B cell (primary cell): ENCODE results near the gene SNX32. TPM values are rescaled to one million over a fixed set of nuclear protein-coding genes. Genes with fewer than 3 reads are reported as not detected.
A peak's percentile ranks its signal among the peaks of the same experiment; 100 is the strongest.

Experiments
- ATAC-seq: fragments of 200-7000 bp; cut with Tn5 transposase; one replicate; pipeline ENCODE4 v1.10.0; 2021; ENCODE audit warnings: low read depth, mild to moderate bottlenecking, moderate number of reproducible peaks, moderate library complexity
- CTCF ChIA-PET: fragments of 350-600 bp; sonication (Branson Sonifier 250); formaldehyde crosslinking; loops from one replicate; lab custom pipeline; 2021; ENCODE audit warnings: antibody characterized with exemption, inconsistent platforms; lab: Charles Lee
- POLR2A ChIA-PET: fragments of 350-600 bp; sonication (Branson Sonifier 250); formaldehyde crosslinking; loops from one replicate; lab custom pipeline; 2021; ENCODE audit warnings: antibody characterized with exemption; lab: Charles Lee
- DNase-seq: peaks from one replicate; pipeline ENCODE4 v3.0.0; 2013
- H2AFZ ChIP-seq: 2 replicates; pipeline ENCODE4 v1.6.1; 2012; ENCODE audit warnings: mild to moderate bottlenecking, low read depth, low read length; ENCODE audit not compliant: insufficient read depth, poor library complexity, severe bottlenecking
- H3K27ac ChIP-seq, 2 donors: 1 replicate in 1 of 2; 2 replicates in 1 of 2; pipeline ENCODE4 v1.5.1; 2012 to 2013; ENCODE audit warnings: low read length in 2 of 2, mild to moderate bottlenecking in 2 of 2, moderate library complexity in 1 of 2
- H3K27me3 ChIP-seq, 4 experiments: fragments of 200-600 bp in 1 of 4; sonication (generic) in 1 of 4; replicated peaks in 1 of 4; 1 replicate in 2 of 4; 2 replicates in 2 of 4; pipeline versions ENCODE4 v1.6.1 to v1.7.0; 2013 to 2016; ENCODE audit warnings: low read length in 3 of 4, mild to moderate bottlenecking in 2 of 4, mixed read lengths in 1 of 4, moderate library complexity in 1 of 4; ENCODE audit not compliant: insufficient read depth in 4 of 4, control insufficient read depth in 3 of 4; ENCODE audit errors: control extremely low read depth in 1 of 4
- H3K36me3 ChIP-seq, 2 experiments: replicated peaks in 1 of 2; 1 replicate in 1 of 2; 2 replicates in 1 of 2; pipeline versions ENCODE4 v1.6.1 to v1.7.1; 2013; ENCODE audit warnings: low read length in 1 of 2; ENCODE audit not compliant: insufficient read depth in 2 of 2, control insufficient read depth in 1 of 2; ENCODE audit errors: control extremely low read depth in 1 of 2, extremely low read depth in 1 of 2
- H3K4me1 ChIP-seq, 2 donors: fragments of 200-600 bp in 1 of 2; sonication (generic) in 1 of 2; 1 replicate in 1 of 2; 2 replicates in 1 of 2; pipeline versions ENCODE4 v1.5.1 to v1.6.1; 2013 to 2017; ENCODE audit warnings: low read length in 2 of 2; ENCODE audit not compliant: control insufficient read depth in 2 of 2, insufficient read depth in 2 of 2
- H3K4me2 ChIP-seq: replicated peaks from 2 replicates; pipeline ENCODE3; 2012; ENCODE audit warnings: mild to moderate bottlenecking, low read depth, low read length; ENCODE audit not compliant: poor library complexity, severe bottlenecking
- H3K4me3 ChIP-seq, 5 experiments: fragments of 200-600 bp in 1 of 5; sonication (generic) in 1 of 5; 1 replicate in 3 of 5; 2 replicates in 2 of 5; pipeline versions ENCODE4 v1.5.1 to v1.7.0; 2011 to 2016; ENCODE audit warnings: low read length in 4 of 5, mild to moderate bottlenecking in 4 of 5, low read depth in 2 of 5, control low read depth in 1 of 5, moderate library complexity in 1 of 5; ENCODE audit not compliant: insufficient read depth in 1 of 5; ENCODE audit errors: control extremely low read depth in 1 of 5, extremely low read depth in 1 of 5
- H3K79me2 ChIP-seq: fragments of 200-600 bp; sonication (generic); one replicate; pipeline ENCODE4 v1.6.0; 2016; ENCODE audit warnings: low read length; ENCODE audit not compliant: control insufficient read depth, insufficient read depth
- H3K9ac ChIP-seq: fragments of 200-600 bp; sonication (generic); 2 replicates; pipeline ENCODE4 v1.6.1; 2017; ENCODE audit warnings: mild to moderate bottlenecking, low read length, moderate library complexity
- H3K9me3 ChIP-seq, 3 donors: one replicate each; pipeline versions ENCODE4 v1.6.1 to v1.7.1; 2013; ENCODE audit warnings: low read length in 2 of 3; ENCODE audit not compliant: control insufficient read depth in 2 of 3, insufficient read depth in 1 of 3; ENCODE audit errors: control extremely low read depth in 1 of 3
- H4K20me1 ChIP-seq: 2 replicates; pipeline ENCODE4 v1.6.0; 2012; ENCODE audit warnings: mild to moderate bottlenecking, low read length; ENCODE audit not compliant: insufficient read depth, control insufficient read depth, poor library complexity, severe bottlenecking
- H3K27ac Mint-ChIP-seq: one replicate; pipeline ENCODE4 v1.8.0; 2021; ENCODE audit warnings: mixed read lengths
- H3K27me3 Mint-ChIP-seq: one replicate; pipeline ENCODE4 v1.8.0; 2021; ENCODE audit warnings: mixed read lengths
- H3K4me1 Mint-ChIP-seq: one replicate; pipeline ENCODE4 v1.8.0; 2021; ENCODE audit warnings: mixed read lengths
- H3K4me3 Mint-ChIP-seq: one replicate; pipeline ENCODE4 v1.8.0; 2021; ENCODE audit warnings: mixed read lengths
- H3K9me3 Mint-ChIP-seq: one replicate; pipeline ENCODE4 v1.8.0; 2022; ENCODE audit warnings: mixed read lengths; ENCODE audit not compliant: insufficient read depth
- EZH2 ChIP-seq: IDR thresholded peaks from 2 replicates; pipeline ENCODE4 v1.6.1; 2012; ENCODE audit warnings: borderline replicate concordance, low read depth, mild to moderate bottlenecking, moderate library complexity, low read length; ENCODE audit not compliant: insufficient read depth, poor library complexity, severe bottlenecking
- WGBS: methylation state at CpG from one replicate; pipeline ENCODE4 v1.1.5; 2013; ENCODE audit warnings: missing lambda C conversion rate; ENCODE audit not compliant: insufficient coverage; 5-methylcytosine and 5-hydroxymethylcytosine counted together
- intact Hi-C: fragments of 100-400 bp; cut with micrococcal nuclease; formaldehyde crosslinking; loops from one replicate; pipeline ENCODE4 v1.10.0; 2022
- polyA plus RNA-seq: library from polyadenylated mRNA; depleted of rRNA; stranded (reverse); fragments of >200 nt; gene quantifications from 2 replicates; pipeline ENCODE4 v1.2.3, GENCODE V29; 2012
- total RNA-seq, 2 donors: library from RNA; stranded (reverse); fragments of 120-200 nt in 1 of 2; gene quantifications; 1 replicate in 1 of 2; 2 replicates in 1 of 2; pipeline versions ENCODE4 v1.2.3 to v1.2.4, GENCODE V29; 2013 to 2022
- TF ChIP-seq, protein P1 (sequence below): fragments of 200-600 bp; IDR thresholded peaks from one replicate; pipeline ENCODE4 v1.8.0; 2022; ENCODE audit warnings: antibody characterized with exemption, mild to moderate bottlenecking

SNX32 gene
- total and polyA plus RNA-seq, 2 donors (not counting 1 experiment from before 2014, with no cell fraction given): 0.57 to 0.89 TPM

- Mint-ChIP-seq H3K27ac (peak overlapping the region; percentile 98), H3K4me1 (peaks cover 51% of the 10 kb centered on the region)
- intact Hi-C loops: no loop called here
Observed at GRCh38 chr11:65892661-65893317, 59.0 kb downstream of the SNX32 start.

More at GRCh38 chr11:65892661-65893317, 59.0 kb downstream of the SNX32 start:
- Mint-ChIP-seq H3K27me3 (no peaks in the 10 kb centered on the region), H3K9me3 (no peaks in the 10 kb centered on the region), H3K4me3 (peak overlapping the region; percentile 98)
- POLR2A ChIA-PET: interaction anchor here (0.7 to 6.2 kb wide), 5 partner anchors 25 to 1623 kb away, joined by 3 to 65 read pairs (median 4); partner anchors contain the start of genes C11orf68, CFL1 and MUS81
- Histone ChIP-seq H3K4me2 (peak overlapping the region; percentile 99), H4K20me1 (peaks cover 21% of the 10 kb centered on the region), H3K4me1 (peaks cover 47 to 56% of the 10 kb centered on the region in 2 donors), H3K9me3 (no peaks in the 10 kb centered on the region), H3K36me3 (no peaks in the 10 kb centered on the region), H3K4me3 (peak overlapping the region in 1 of 5 experiments; percentile 49), H3K79me2 (peaks cover 21% of the 10 kb centered on the region), H2AFZ (no peak overlapping the region), H3K27me3 (no peaks in the 10 kb centered on the region), H3K9ac (peak overlapping the region; percentile 54), H3K27ac (peak overlapping the region in 1 of 2 donors; percentile 85)
- CTCF ChIA-PET: interaction anchor here (0.8 to 15.5 kb wide), 3 partner anchors 8 to 38 kb away, joined by 4 to 244 read pairs (median 44); partner anchors contain the start of genes CFL1 and MUS81
- DNase-seq: peak; percentile 28
- WGBS: 68% methylated on average over 9 of the region's 10 CpGs
- no peak for ATAC-seq
- TF ChIP-seq, protein P1, sequence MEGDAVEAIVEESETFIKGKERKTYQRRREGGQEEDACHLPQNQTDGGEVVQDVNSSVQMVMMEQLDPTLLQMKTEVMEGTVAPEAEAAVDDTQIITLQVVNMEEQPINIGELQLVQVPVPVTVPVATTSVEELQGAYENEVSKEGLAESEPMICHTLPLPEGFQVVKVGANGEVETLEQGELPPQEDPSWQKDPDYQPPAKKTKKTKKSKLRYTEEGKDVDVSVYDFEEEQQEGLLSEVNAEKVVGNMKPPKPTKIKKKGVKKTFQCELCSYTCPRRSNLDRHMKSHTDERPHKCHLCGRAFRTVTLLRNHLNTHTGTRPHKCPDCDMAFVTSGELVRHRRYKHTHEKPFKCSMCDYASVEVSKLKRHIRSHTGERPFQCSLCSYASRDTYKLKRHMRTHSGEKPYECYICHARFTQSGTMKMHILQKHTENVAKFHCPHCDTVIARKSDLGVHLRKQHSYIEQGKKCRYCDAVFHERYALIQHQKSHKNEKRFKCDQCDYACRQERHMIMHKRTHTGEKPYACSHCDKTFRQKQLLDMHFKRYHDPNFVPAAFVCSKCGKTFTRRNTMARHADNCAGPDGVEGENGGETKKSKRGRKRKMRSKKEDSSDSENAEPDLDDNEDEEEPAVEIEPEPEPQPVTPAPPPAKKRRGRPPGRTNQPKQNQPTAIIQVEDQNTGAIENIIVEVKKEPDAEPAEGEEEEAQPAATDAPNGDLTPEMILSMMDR: no peak
- no peak for TF ChIP-seq EZH2
